Gastrocnemius medialis (tissue), 4 donors: ENCODE data around the gene TRIO.

Experiments used
- CTCF ChIP-seq, 5 experiments: fragments of 450-650 bp in 3 of 5; fragments of 200-600 bp in 2 of 5; sonication (generic) in 2 of 5; IDR thresholded peaks in 4 of 5; conservative IDR thresholded peaks in 1 of 5; 1 replicate in 4 of 5; 2 replicates in 1 of 5; pipeline ENCODE4 v1.5.1; 2016 to 2019; ENCODE audit warnings: antibody characterized with exemption in 5 of 5, mild to moderate bottlenecking in 3 of 5, moderate library complexity in 3 of 5
- POLR2A ChIP-seq, 2 donors: fragments of 450-650 bp; IDR thresholded peaks; one replicate each; pipeline ENCODE4 v1.6.1; 2017; ENCODE audit warnings: antibody characterized with exemption in 2 of 2, mild to moderate bottlenecking in 2 of 2, moderate library complexity in 2 of 2

GRCh38 chr5:14472986-14473567, 329.9 kb downstream of the TRIO start:
- TF ChIP-seq CTCF (IDR thresholded peaks at IDR 0.05 in 4 of 5, conservative IDR thresholded peaks at IDR 0.05 in 1 of 5): no peak
- TF ChIP-seq POLR2A (IDR thresholded peaks at IDR 0.05): no peak
